HS-5 (cell line): ENCODE results near the gene WNK4.

Experiments
- DNase-seq: peaks from one replicate; pipeline ENCODE4 v3.0.0-alpha.2; 2012; ENCODE audit warnings: low read depth

WNK4 gene

DNA sequence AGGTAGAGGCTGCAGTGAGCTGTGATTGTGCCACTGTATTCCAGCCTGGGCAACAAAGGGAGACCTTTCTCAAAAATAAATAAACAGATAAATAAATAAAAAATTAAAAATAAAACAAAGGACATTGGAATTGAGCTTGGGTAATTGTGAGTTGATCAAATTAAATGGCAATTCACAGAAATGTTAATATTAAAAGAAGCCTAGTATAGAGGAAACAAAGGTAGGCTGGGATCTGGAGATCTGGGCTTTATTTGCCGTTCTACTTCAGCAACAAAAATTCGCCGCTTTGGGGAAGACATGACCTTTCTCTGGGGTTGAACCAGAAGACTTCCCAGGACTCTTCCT, 7.5 kb upstream of the WNK4 start:
- DNase-seq: no peak

DNA sequence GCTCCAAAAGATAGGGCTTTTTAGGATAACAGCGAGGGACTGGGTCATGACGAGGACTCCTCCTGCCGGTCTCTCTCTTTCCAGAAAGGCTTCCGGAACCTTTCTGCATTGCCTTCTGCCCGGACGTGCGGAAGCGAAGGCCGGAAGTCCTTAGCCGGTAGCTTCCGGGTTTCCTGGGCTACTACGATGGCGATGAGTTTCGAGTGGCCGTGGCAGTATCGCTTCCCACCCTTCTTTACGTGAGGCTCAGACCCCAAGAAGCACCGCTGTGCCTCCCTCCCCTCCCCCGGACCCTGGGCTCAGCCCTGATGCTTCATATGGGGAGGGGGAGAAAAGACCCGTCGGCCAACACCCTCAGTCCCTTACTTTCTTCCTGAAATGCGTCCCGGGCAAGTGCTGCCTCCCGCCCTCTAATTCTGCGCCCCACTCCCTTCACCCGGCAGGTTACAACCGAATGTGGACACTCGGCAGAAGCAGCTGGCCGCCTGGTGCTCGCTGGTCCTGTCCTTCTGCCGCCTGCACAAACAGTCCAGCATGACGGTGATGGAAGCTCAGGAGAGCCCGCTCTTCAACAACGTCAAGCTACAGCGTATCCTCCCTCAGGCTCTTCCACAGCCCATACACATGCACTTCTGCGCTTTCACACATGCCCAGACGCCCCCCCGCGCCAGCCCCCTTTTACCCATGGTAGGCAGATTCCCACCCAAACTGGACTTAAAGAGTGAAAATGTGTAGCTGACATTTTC, 6.9 kb upstream of the WNK4 start, which contains the start of gene VPS25:
TSS of gene VPS25 (plus strand) at position 160 of the 746 bp plus-strand sequence. CDS start at position 187, 27 bp downstream.
- DNase-seq: peak; percentile 56

DNA sequence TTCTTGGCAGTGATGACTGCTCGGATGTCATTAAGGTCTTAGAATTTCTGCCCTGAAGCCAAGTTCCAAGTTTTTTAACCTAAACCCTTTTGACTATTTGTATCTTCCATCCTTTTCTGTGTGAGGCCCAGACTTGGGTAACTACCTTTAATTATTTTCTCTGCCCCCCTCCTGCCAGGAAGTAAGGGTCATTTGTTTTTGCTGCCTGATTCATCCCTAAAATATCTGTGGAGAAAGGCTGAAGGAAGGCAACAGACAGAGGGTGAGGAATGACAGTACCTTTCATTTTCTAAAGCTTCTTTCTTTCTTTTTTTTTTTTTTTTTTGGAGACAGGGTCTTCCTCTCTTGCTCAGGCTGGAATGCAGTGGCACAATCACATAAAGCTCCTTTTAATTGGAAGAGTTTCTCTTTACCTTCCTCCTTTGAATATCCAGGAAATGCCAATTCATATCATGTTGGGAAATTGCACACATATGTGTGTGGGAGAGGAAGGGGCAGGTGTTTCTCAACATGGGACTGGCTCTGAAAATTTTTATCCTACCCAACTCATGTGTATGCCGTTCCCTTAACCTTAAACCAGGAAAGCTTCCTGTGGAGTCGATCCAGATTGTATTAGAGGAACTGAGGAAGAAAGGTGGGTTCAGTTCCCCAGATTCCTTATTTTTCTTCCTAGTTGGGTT, 6.2 kb upstream of the WNK4 start:
- DNase-seq: peak; percentile 58

DNA sequence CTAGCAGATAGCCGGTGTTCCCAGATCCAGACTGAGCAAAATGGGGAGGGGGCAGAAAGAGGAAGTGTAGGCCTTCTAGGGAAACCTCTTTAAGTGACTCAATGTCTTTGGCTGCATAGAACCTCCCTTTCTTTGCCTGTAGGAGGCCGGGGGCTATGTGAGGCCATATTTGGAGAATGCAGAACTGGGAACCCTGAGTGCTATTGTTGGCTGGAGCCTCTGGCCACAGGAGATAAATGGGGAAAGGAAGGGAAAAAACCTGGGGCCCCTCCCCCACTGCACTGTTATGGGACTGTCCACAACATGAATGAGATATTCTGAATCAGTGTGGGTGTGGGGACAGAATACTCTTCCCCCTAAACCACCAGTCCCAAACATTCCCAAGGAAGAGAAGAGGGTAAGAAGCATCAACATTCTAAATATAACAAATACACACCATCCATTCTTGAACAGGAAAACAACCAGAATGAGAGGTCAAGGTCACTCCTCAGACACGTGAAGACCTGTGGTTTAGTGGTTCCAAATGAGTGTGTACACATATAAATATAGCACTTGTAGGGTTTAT, 4.8 kb upstream of the WNK4 start:
- DNase-seq: no peak

DNA sequence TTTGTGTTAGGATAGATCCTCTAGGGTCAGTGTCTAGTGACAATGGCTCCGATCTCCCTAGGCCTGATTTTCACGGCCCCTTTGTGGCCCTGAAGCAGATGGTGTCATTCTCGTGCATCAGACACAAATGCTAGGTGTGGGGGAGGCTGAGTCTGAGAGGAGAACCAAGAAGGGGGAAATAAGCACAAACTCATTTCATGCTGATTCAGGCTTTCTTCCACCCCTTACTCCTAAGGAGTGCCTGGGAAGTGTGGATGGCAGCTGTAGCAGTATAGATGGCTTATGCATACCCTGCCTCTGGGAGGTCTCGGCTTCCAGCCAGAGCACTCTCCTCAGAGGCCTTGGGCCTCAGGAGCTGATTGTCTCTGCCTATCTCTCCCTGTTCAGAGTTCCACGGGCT, 1.8 kb upstream of the WNK4 start:
- no peak for DNase-seq

DNA sequence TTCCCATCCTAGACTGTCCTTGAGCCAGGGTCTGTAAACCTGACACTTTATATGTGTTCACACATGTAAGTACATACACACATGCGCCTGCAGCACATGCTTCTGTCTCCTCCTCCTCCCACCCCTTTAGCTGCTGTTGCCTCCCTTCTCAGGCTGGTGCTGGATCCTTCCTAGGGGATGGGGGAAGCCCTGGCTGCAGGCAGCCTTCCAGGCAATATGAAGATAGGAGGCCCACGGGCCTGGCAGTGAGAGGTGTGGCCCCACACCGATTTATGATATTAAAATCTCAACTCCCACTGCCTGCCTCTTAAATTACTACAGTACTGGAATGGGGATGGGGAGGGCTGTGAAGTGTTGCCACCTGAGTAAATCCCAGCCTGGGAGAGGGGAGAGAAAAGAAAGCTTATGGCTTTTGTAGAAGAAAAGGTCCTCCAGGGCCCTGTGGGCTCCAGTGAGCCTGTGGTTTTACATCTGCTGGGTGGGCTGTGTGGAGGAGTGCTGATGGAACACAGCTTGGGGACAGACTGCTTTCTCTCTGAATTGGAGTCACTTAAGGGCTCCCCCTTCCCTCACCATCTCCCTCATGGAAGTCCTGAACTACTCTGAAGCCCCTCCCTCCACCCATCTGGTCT, 990 bp upstream of the WNK4 start:
- no peak for DNase-seq

DNA sequence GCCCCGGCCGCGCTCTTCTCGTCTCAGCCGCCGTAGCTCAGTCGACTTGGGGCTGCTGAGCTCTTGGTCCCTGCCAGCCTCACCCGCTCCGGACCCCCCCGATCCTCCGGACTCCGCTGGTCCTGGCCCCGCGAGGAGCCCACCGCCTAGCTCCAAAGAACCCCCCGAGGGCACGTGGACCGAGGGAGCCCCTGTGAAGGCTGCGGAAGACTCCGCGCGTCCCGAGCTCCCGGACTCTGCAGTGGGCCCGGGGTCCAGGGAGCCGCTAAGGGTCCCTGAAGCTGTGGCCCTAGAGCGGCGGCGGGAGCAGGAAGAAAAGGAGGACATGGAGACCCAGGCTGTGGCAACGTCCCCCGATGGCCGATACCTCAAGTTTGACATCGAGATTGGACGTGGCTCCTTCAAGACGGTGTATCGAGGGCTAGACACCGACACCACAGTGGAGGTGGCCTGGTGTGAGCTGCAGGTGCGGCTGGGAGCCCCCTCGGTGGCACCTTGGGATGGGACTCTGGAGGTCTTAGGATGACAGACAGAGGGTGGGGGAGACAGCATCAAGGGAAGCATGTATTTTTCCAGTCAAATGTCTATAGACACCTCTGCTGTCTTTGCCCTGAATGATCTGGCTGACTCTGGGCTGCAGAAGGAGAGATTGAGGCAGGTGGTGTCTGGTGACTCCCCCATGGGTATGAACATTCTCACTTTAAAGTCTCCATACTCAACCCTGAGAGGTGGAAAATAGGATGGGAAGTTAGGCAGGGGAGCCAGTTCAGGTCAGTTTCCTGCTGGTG, 635 bp downstream of the WNK4 start:
- no peak for DNase-seq

DNA sequence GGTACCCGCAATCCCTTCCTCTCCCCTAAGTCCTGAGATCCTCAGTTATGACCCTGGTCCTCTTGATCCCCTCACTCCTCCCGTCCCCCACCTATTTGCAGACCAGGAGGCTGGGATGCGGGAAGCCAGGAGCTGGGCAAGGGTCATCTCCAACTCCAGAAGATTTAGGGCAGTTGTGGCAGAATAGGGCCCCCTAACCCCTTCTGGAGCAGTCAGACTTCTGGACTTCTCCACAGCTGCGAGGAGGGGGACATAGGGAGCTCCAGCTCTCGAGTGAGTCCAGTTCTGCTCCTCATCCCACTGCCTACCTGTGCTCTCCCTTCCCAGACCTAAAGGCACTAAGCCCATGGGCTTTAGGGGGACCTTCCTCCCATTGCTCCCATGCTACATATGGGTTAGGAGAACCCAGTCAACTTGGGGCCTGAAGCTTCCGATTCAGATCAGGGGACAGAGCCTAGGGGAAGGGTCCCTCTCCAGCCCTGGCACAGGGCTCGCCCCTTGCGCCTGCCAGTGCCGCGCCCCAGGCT, 1.3 kb downstream of the WNK4 start:
- DNase-seq: no peak

DNA sequence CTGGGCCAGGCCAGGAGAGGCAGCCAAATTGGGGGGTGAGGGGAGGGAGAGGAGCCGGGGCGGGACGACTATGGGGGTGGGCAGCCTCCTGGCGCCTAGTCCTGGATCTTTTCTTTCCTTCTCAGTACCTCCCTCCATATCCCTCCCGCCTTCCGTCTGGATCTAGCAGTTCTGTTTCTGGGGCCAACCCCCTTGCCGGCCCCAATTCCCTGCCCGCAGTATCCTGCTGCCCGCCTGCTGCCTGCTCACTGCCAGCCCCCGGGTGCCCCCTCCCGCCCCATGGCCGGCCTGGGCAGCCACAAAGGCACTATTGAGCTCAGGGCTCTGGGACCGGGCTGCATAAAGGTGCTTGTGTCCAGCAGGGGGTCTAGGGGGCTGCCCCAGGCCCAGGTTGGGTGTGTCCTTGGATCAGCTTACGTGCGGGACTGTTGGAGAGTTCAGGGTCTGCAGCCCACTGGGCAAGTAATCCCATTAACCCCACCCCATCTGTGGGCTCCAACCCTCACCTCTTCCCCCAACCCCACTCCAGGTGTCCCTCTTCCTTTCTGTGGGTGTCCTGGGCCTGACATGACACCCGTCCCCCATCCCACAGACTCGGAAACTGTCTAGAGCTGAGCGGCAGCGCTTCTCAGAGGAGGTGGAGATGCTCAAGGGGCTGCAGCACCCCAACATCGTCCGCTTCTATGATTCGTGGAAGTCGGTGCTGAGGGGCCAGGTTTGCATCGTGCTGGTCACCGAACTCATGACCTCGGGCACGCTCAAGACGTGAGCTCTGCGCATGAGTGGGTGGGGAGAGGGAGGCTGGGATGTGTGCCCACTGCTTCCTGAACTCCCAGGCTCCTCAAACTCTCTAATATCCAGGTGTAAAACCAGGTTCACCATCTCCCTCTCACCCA, 2.0 kb downstream of the WNK4 start:
- DNase-seq: no peak

DNA sequence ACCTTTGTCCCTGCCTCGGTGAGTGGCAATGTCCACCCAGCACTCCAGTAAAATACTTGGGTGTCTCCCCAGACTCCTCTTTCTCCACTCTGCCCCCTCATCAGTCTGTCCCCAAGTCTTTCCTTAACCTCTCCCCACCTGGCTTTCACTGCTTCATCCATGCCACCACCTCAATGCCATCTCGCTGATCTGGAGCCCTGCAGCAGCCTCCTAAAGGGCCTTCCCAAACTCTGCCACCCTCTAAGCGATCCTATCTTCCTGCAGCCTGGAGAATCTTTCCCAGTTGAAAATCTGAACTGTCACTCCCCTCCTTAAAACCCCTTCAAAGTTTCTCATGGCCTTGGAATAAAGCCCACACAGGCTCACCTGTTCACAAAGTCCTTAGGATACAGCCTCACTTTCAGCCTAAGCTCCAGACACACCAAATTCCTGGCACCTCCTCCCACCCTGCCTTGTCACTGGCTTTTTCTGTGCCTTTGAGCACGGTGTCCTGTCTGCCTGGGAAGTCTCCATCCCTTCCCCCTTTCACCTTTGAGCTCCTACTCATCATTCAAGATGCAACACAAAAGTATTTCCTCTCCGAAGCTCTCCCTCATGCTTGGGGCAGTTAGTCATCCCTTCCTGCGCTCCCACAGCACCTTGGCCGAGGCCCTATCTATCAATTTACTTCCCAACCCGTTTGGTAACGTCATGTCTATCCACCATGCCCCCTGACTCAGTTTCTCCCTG, 2.8 kb downstream of the WNK4 start:
- peak; percentile 76 for DNase-seq

DNA sequence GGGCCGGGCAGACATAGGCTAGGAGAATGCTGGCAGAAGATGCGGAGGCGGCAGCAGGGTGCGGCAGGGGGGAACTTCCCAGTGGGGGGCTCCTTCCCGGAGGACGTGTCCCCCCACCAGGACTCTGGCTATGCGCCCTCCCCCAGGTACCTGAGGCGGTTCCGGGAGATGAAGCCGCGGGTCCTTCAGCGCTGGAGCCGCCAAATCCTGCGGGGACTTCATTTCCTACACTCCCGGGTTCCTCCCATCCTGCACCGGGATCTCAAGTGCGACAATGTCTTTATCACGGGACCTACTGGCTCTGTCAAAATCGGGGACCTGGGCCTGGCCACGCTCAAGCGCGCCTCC, 3.4 kb downstream of the WNK4 start:
- no peak for DNase-seq

DNA sequence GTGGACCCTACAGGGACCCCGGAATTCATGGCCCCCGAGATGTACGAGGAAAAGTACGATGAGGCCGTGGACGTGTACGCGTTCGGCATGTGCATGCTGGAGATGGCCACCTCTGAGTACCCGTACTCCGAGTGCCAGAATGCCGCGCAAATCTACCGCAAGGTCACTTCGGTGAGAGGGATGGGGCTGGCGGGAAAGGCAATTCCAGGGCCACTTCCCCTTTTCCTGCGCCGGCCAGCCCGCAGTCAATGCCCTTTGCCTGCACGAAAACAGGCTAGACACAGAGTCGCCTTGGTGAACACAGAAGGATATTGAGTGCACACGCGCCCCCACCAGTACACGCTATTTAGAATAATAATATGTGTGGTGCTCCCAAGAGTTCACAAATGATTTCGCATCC, 4.0 kb downstream of the WNK4 start:
- DNase-seq: no peak

DNA sequence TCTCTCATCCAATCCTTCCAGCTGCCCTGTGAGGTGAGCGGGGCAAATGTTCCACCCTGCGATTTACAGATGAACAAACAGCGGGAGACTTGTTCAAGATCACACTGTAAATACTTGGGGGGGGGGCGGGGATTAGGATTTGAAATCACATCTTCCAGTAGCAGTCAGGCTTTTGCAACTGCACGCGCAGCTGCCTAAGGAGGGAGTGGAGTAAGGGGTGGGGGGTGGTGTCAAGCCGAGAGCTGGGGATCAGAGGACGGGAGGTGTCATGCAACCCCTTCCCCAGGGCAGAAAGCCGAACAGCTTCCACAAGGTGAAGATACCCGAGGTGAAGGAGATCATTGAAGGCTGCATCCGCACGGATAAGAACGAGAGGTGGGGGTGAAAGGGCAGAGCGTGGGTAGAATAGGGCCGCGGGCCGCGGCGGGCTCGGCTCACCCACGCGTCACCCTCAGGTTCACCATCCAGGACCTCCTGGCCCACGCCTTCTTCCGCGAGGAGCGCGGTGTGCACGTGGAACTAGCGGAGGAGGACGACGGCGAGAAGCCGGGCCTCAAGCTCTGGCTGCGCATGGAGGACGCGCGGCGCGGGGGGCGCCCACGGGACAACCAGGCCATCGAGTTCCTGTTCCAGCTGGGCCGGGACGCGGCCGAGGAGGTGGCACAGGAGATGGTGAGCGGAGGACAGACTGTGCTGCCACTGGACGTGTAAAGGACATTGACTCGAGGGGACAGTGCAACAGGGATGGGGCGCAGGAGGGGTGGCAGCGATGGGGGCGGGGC, 4.6 kb downstream of the WNK4 start:
- DNase-seq: no peak

DNA sequence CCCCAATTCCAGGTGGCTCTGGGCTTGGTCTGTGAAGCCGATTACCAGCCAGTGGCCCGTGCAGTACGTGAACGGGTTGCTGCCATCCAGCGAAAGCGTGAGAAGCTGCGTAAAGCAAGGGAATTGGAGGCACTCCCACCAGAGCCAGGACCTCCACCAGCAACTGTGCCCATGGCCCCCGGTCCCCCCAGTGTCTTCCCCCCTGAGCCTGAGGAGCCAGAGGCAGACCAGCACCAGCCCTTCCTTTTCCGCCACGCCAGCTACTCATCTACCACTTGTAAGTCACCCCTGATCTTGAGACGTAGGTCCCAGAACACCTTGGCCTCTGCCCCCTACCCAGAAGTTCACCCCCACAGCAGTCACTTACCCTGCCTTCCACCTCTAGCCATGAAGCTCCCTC, 6.9 kb downstream of the WNK4 start:
- no peak for DNase-seq

DNA sequence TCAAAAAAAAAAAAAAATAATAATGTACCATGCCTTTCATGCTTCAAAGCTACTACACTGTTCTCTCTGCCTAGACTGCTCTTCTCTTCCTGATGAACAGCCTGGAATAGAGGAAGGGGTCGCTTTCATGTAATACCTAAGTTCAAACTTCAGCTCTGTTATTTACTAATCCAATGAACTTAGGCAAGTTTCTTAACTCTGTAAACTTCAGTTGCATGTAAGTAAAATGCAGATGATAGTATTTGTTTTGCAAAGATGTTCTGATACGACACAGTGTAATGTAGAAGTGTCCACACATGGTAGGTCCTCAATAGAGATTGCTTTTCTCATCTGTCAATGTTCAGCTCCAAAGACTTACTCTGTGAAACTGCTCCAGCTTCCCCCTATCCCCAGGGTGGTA, 11.5 kb downstream of the WNK4 start:
- DNase-seq: no peak

DNA sequence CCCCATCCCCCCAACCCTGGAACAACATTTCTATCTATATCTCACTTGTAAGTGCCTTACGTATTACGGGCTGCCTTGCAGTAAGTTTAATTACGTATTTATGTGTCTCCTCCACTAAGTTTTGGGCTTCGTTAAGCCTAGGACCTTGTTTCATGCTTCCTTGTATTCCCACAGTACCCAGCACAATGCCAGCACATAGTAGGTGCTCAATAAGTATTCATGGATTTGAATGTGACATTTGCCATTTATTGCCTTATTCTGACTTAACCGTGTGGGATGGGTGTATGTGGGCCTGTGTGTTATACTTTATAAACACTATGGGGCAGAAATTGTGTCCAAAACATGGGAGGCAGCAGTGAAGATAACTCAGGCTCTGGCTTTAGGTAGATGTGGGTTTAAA, 12.1 kb downstream of the WNK4 start:
- no peak for DNase-seq

DNA sequence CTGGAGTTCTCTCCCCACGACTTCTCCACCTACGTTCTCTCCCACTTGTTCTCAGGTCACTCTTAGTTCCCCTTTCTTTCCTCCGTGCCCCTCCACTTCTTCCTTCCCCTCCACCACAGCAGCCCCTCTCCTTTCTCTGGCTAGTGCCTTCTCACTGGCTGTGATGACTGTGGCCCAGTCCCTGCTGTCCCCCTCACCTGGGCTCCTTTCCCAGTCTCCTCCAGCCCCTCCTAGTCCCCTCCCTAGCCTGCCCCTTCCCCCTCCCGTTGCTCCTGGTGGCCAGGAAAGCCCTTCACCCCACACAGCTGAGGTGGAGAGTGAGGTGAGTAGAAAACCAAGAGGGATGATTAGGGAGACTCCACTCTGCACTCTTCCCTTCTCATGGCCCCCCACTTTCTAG, 14.7 kb downstream of the WNK4 start:
- no peak for DNase-seq

DNA sequence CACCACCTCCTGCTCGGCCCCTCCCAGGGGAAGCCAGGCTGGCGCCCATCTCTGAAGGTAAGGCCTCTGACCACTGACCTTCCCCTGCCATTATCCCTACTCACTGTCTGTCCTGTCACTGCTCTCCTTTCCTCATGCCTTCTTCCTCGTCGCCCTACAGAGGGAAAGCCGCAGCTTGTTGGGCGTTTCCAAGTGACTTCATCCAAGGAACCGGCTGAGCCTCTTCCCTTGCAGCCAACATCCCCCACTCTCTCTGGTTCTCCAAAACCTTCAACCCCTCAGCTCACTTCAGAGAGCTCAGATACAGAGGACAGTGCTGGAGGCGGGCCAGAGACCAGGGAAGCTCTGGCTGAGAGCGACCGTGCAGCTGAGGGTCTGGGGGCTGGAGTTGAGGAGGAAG, 15.1 kb downstream of the WNK4 start:
- DNase-seq: no peak

DNA sequence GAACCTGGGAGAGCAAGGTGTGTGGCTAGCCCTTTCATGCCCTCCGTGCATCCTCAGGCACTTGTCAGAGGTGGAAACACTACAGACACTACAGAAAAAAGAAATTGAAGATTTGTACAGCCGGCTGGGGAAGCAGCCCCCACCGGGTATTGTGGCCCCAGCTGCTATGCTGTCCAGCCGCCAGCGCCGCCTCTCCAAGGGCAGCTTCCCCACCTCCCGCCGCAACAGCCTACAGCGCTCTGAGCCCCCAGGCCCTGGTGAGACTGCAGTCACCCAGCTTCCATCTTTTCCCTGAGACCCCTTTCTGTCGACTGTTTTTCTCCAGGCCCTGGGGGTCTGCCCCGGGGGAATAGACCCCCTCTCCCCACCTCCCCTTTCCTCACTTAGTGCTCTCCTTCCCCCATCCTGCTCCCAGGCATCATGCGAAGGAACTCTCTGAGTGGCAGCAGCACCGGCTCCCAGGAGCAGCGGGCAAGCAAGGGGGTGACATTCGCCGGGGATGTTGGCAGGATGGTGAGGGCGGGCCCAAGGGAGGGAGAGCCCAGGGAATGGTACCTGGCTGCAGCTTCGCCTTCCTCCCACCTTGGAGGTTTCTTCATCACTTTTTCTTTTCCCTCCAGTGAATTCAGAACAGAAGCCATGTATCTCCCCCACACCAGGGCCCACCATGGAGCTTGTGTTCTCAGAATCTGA, 15.8 kb downstream of the WNK4 start:
- DNase-seq: no peak
